SK-N-MC (cell line): ENCODE data around the gene NFS1.

Experiments used
- EZH2 ChIP-seq: fragments of 200-600 bp; sonication (generic); IDR thresholded peaks from one replicate; pipeline ENCODE4 v1.6.1; 2017; ENCODE audit warnings: antibody characterized with exemption
- FOXP2 ChIP-seq: optimal IDR thresholded peaks from 2 replicates; pipeline ENCODE3; 2011; ENCODE audit warnings: mild to moderate bottlenecking, moderate library complexity; ENCODE audit not compliant: insufficient read depth; ENCODE audit errors: extremely low read length, control extremely low read depth
- POLR2AphosphoS5 ChIP-seq: IDR thresholded peaks from 2 replicates; pipeline ENCODE4 v1.6.1; 2012; ENCODE audit warnings: mild to moderate bottlenecking, low read depth, low read length, borderline replicate concordance

- TF ChIP-seq POLR2AphosphoS5: no peak
- TF ChIP-seq EZH2: no peak
- no peak for TF ChIP-seq FOXP2
Observed at GRCh38 chr20:35708502-35708901, 9.3 kb upstream of the NFS1 start.
